Kidney (tissue), 14 donors: ENCODE measurements around the gene AFF3. TPM values are rescaled to one million over a fixed set of nuclear protein-coding genes. Genes with fewer than 3 reads are reported as not detected.

ENCODE experiments used
- DNase-seq, 5 donors: peaks; one replicate each; pipeline ENCODE4 v3.0.0-alpha.2; 2013 to 2020
- FAIRE-seq: peaks from 2 replicates; lab custom pipeline; 2012; peaks lifted over from hg19 to GRCh38; lab: Jason Lieb, UNC
- H3K27ac ChIP-seq, 2 donors: one replicate each; pipeline ENCODE4 v1.7.0; 2013; ENCODE audit warnings: low read depth in 2 of 2, low read length in 2 of 2, inconsistent platforms in 1 of 2
- H3K27me3 ChIP-seq: one replicate; pipeline ENCODE4 v1.7.1; 2013; ENCODE audit warnings: low read length, inconsistent platforms; ENCODE audit not compliant: control insufficient read depth, insufficient read depth
- H3K36me3 ChIP-seq, 3 donors: one replicate each; pipeline versions ENCODE4 v1.7.0 to v1.7.1; 2013; ENCODE audit warnings: low read length in 3 of 3, control low read depth in 1 of 3, inconsistent platforms in 1 of 3; ENCODE audit not compliant: insufficient read depth in 3 of 3, control insufficient read depth in 2 of 3
- H3K4me1 ChIP-seq, 3 donors: one replicate each; pipeline versions ENCODE4 v1.7.0 to v1.7.1; 2013; ENCODE audit warnings: low read length in 3 of 3, inconsistent platforms in 1 of 3, low read depth in 1 of 3; ENCODE audit not compliant: control insufficient read depth in 2 of 3, insufficient read depth in 2 of 3
- H3K4me3 ChIP-seq, 3 donors: one replicate each; pipeline versions ENCODE4 v1.7.0 to v1.8.1; 2013; ENCODE audit warnings: low read length in 3 of 3, control low read depth in 1 of 3, inconsistent platforms in 1 of 3
- H3K9ac ChIP-seq, 3 donors: one replicate each; pipeline versions ENCODE4 v1.7.0 to v1.7.1; 2013; ENCODE audit warnings: low read length in 3 of 3, control low read depth in 1 of 3, inconsistent platforms in 1 of 3
- H3K9me3 ChIP-seq, 3 donors: one replicate each; pipeline versions ENCODE4 v1.7.0 to v1.7.1; 2013; ENCODE audit warnings: low read length in 3 of 3, control low read depth in 1 of 3, inconsistent platforms in 1 of 3; ENCODE audit not compliant: control insufficient read depth in 2 of 3, insufficient read depth in 1 of 3
- CTCF ChIP-seq: IDR thresholded peaks from 3 replicates; pipeline ENCODE4 v1.5.1; 2012; ENCODE audit warnings: mild to moderate bottlenecking, moderate library complexity, borderline replicate concordance; ENCODE audit not compliant: insufficient read depth; ENCODE audit errors: extremely low read depth
- intact Hi-C: fragments of 100-400 bp; cut with DNase I; formaldehyde crosslinking; loops from one replicate; pipeline ENCODE4 v1.11.1; 2022
- polyA plus RNA-seq: library from polyadenylated mRNA; stranded (reverse); fragments of 350-450 nt; fragmentation: Illumina TruSeq; extraction: RNeasy Lipid Tissue Mini Kit (QIAGEN cat#74804); gene quantifications from one replicate; pipeline ENCODE4 v1.2.3, GENCODE V29; 2014; ENCODE audit warnings: low read depth, low replicate concordance; ENCODE audit not compliant: insufficient read depth
- total RNA-seq: library from RNA; stranded (reverse); fragmentation: NEBNext Ultra II Directional; extraction: Animal tissue kit (Norgen Biotek cat#: 25700); gene quantifications from one replicate; pipeline ENCODE4 v1.2.1, GENCODE V29; 2021
- donor health status: control.
- donor health status: control.
- donor health status: control.
- donor health status: control.
- donor health status: control.
- donor health status: DM: yes; HTN: yes; CAD: no.
- donor health status: Normal renal cell carcinoma (clear cell type).

Gene AFF3
- total and polyA plus RNA-seq, 2 donors from 2014 or later = 0.65 to 11.0 TPM

GRCh38 chr2:100063459-100063953 lies 78.9 kb downstream of the AFF3 start:
- FAIRE-seq (no peak), DNase-seq (no peak)
- Histone ChIP-seq H3K4me1 (peaks cover 0 to 8% (median 6%) of the 10 kb centered on the region in 3 donors), H3K27ac (no peak overlapping the region), H3K36me3 (no peaks in the 10 kb centered on the region), H3K27me3 (no peaks in the 10 kb centered on the region), H3K9me3 (no peaks in the 10 kb centered on the region), H3K4me3 (no peak overlapping the region), H3K9ac (no peak overlapping the region)
- no peak for TF ChIP-seq CTCF
- intact Hi-C loops = no loop called here

GRCh38 chr2:100062336-100062735 lies 80.1 kb downstream of the AFF3 start:
- Histone ChIP-seq H3K4me3 (no peak overlapping the region), H3K9ac (no peak overlapping the region), H3K36me3 (no peaks in the 10 kb centered on the region), H3K9me3 (no peaks in the 10 kb centered on the region), H3K27me3 (no peaks in the 10 kb centered on the region), H3K27ac (no peak overlapping the region), H3K4me1 (peaks cover 0 to 8% (median 0%) of the 10 kb centered on the region in 3 donors)
- no peak for DNase-seq
- intact Hi-C loops = no loop called here
- no peak for TF ChIP-seq CTCF
- no peak for FAIRE-seq

GRCh38 chr2:100060875-100061274 lies 81.5 kb downstream of the AFF3 start:
- Histone ChIP-seq H3K4me1 (peaks cover 0 to 5% (median 0%) of the 10 kb centered on the region in 3 donors), H3K9me3 (no peaks in the 10 kb centered on the region), H3K36me3 (no peaks in the 10 kb centered on the region), H3K27me3 (no peaks in the 10 kb centered on the region), H3K9ac (no peak overlapping the region), H3K27ac (no peak overlapping the region), H3K4me3 (no peak overlapping the region)
- no peak for DNase-seq
- intact Hi-C loops = no loop called here
- no peak for TF ChIP-seq CTCF
- no peak for FAIRE-seq

- Histone ChIP-seq H3K36me3 (no peaks in the 10 kb centered on the region), H3K27ac (no peak overlapping the region), H3K4me1 (peaks cover 0 to 2% (median 0%) of the 10 kb centered on the region in 3 donors), H3K4me3 (no peak overlapping the region), H3K27me3 (no peaks in the 10 kb centered on the region), H3K9me3 (no peaks in the 10 kb centered on the region), H3K9ac (no peak overlapping the region)
- no peak for TF ChIP-seq CTCF
- intact Hi-C loops = no loop called here
- DNase-seq (no peak), FAIRE-seq (no peak)
Observed at GRCh38 chr2:100059638-100060037, 82.8 kb downstream of the AFF3 start.
